OCI-LY1 (cell line): ENCODE results near the gene CLN6.
"Not testable (repeated sequence)": the region's sequence is repeated elsewhere in the genome, so short reads cannot be mapped to it uniquely, and the experiment has no call there.

Experiments
- H2AFZ ChIP-seq: fragments of 200-600 bp; sonication (generic), shearing (Covaris generic); 2 replicates; pipeline ENCODE4 v1.6.0; 2014; ENCODE audit warnings: antibody characterized with exemption, mild to moderate bottlenecking, low read length
- H3F3A ChIP-seq: fragments of 200-600 bp; sonication (generic), shearing (Covaris generic); 2 replicates; pipeline ENCODE4 v1.6.0; 2014; ENCODE audit warnings: mild to moderate bottlenecking, antibody characterized with exemption, low read length, moderate library complexity; ENCODE audit not compliant: insufficient read depth
- H3K27ac ChIP-seq: fragments of 200-600 bp; sonication (generic); 2 replicates; pipeline ENCODE4 v1.5.1; 2014; ENCODE audit warnings: low read length, mixed run types, mild to moderate bottlenecking, low read depth; ENCODE audit not compliant: poor library complexity, severe bottlenecking
- H3K27me3 ChIP-seq: fragments of 200-600 bp; sonication (generic); 2 replicates; pipeline ENCODE4 v1.6.0; 2014; ENCODE audit warnings: antibody characterized with exemption, mild to moderate bottlenecking, low read length, moderate library complexity; ENCODE audit not compliant: insufficient read depth
- H3K36me3 ChIP-seq: fragments of 200-600 bp; sonication (generic); 2 replicates; pipeline ENCODE4 v1.6.1; 2014; ENCODE audit warnings: mild to moderate bottlenecking, antibody characterized with exemption, low read length, moderate library complexity, mixed read lengths; ENCODE audit not compliant: insufficient read depth
- H3K4me1 ChIP-seq: fragments of 200-600 bp; sonication (generic); 2 replicates; pipeline ENCODE4 v1.5.1; 2014; ENCODE audit warnings: mild to moderate bottlenecking, low read length, moderate library complexity; ENCODE audit not compliant: insufficient read depth, severe bottlenecking
- H3K4me2 ChIP-seq: fragments of 200-600 bp; sonication (generic), shearing (Covaris generic); 2 replicates; pipeline ENCODE4 v1.6.1; 2014; ENCODE audit warnings: low read length
- H3K4me3 ChIP-seq: fragments of 200-600 bp; sonication (generic); 2 replicates; pipeline ENCODE4 v1.5.1; 2014; ENCODE audit warnings: low read length, low read depth, mild to moderate bottlenecking, mixed read lengths; ENCODE audit not compliant: poor library complexity, severe bottlenecking
- H3K79me2 ChIP-seq: fragments of 200-600 bp; shearing (Covaris generic); 2 replicates; pipeline ENCODE4 v1.6.1; 2016; ENCODE audit warnings: mixed run types, low read length, mixed read lengths; ENCODE audit not compliant: insufficient read depth
- H3K9ac ChIP-seq: fragments of 200-600 bp; sonication (generic), shearing (Covaris generic); 2 replicates; pipeline ENCODE4 v1.6.1; 2014; ENCODE audit warnings: mild to moderate bottlenecking, low read length, mixed read lengths
- H3K9me2 ChIP-seq: fragments of 200-600 bp; sonication (generic), shearing (Covaris generic); 2 replicates; pipeline ENCODE4 v1.6.1; 2014; ENCODE audit warnings: low read depth, mild to moderate bottlenecking, low read length, mixed read lengths
- H3K9me3 ChIP-seq: fragments of 200-600 bp; shearing (Covaris generic); 2 replicates; pipeline ENCODE4 v1.6.1; 2014; ENCODE audit warnings: low read length, mixed read lengths
- H4K20me1 ChIP-seq: fragments of 200-600 bp; sonication (generic), shearing (Covaris generic); 2 replicates; pipeline ENCODE4 v1.6.0; 2016; ENCODE audit warnings: mild to moderate bottlenecking, low read length; ENCODE audit not compliant: insufficient read depth
- CTCF ChIP-seq: fragments of 200-600 bp; sonication (generic), shearing (Covaris generic); IDR thresholded peaks from 2 replicates; pipeline ENCODE4 v1.5.1; 2017; ENCODE audit warnings: mild to moderate bottlenecking, antibody characterized with exemption, low read length, moderate library complexity, mixed read lengths
- EZH2 ChIP-seq: fragments of 200-600 bp; sonication (generic), shearing (Covaris generic); IDR thresholded peaks from 2 replicates; pipeline ENCODE4 v1.8.0; 2017; ENCODE audit warnings: borderline replicate concordance, mixed run types, mild to moderate bottlenecking, antibody characterized with exemption, low read length, moderate library complexity, mixed read lengths

CLN6 gene

GRCh38 chr15:68227643-68228142 lies 1.8 kb downstream of the CLN6 start:
- H3K36me3 ChIP-seq, result peaks cover 9% of the 10 kb centered on the region; the same call in 1 of the 2 replicates
- no peaks in the 10 kb centered on the region for H3F3A ChIP-seq
- H3K27ac ChIP-seq, result peak overlapping the region; percentile 52
- no peaks in the 10 kb centered on the region for H3K9me2 ChIP-seq
- H3K27me3 ChIP-seq, result no peaks in the 10 kb centered on the region
- no peaks in the 10 kb centered on the region for H4K20me1 ChIP-seq
- no peak for TF ChIP-seq EZH2
- TF ChIP-seq CTCF, result no peak
- no peak overlapping the region for H2AFZ ChIP-seq
- H3K79me2 ChIP-seq, result peaks cover 53% of the 10 kb centered on the region
- peak overlapping the region; percentile 77 for H3K4me3 ChIP-seq
- peaks cover 43% of the 10 kb centered on the region for H3K4me1 ChIP-seq
- peak overlapping the region; percentile 73 for H3K4me2 ChIP-seq
- H3K9ac ChIP-seq, result peak overlapping the region; percentile 83
- H3K9me3 ChIP-seq, result no peaks in the 10 kb centered on the region

- Histone ChIP-seq H3K27ac (peak overlapping the region; percentile 28), H3K4me2 (peak overlapping the region; percentile 4; the same call in 1 of the 2 replicates), H3K4me1 (peaks cover 39% of the 10 kb centered on the region), H3K79me2 (peaks cover 54% of the 10 kb centered on the region)
- H3K9me2 ChIP-seq, H3K36me3 ChIP-seq, H3F3A ChIP-seq, H3K9me3 ChIP-seq, H3K9ac ChIP-seq, H3K4me3 ChIP-seq, H4K20me1 ChIP-seq, H3K27me3 ChIP-seq, H2AFZ ChIP-seq: not testable (repeated sequence)
Measured at GRCh38 chr15:68225442-68225841, 4.1 kb downstream of the CLN6 start.

GRCh38 chr15:68224546-68225250 lies 4.8 kb downstream of the CLN6 start:
- H3K9ac ChIP-seq, result no peak overlapping the region
- H3K4me3 ChIP-seq, result no peak overlapping the region
- TF ChIP-seq CTCF, result no peak
- TF ChIP-seq EZH2, result no peak
- no peaks in the 10 kb centered on the region for H3K9me2 ChIP-seq
- no peaks in the 10 kb centered on the region for H3K9me3 ChIP-seq
- peaks cover 62% of the 10 kb centered on the region for H3K79me2 ChIP-seq
- no peaks in the 10 kb centered on the region for H4K20me1 ChIP-seq
- H3K4me2 ChIP-seq, result peak overlapping the region; percentile 4; the same call in 1 of the 2 replicates
- no peaks in the 10 kb centered on the region for H3F3A ChIP-seq
- peaks cover 32% of the 10 kb centered on the region for H3K4me1 ChIP-seq
- peaks cover 16% of the 10 kb centered on the region for H3K36me3 ChIP-seq
- no peaks in the 10 kb centered on the region for H3K27me3 ChIP-seq
- H2AFZ ChIP-seq, result no peak overlapping the region
- H3K27ac ChIP-seq, result peak overlapping the region; percentile 28

DNA sequence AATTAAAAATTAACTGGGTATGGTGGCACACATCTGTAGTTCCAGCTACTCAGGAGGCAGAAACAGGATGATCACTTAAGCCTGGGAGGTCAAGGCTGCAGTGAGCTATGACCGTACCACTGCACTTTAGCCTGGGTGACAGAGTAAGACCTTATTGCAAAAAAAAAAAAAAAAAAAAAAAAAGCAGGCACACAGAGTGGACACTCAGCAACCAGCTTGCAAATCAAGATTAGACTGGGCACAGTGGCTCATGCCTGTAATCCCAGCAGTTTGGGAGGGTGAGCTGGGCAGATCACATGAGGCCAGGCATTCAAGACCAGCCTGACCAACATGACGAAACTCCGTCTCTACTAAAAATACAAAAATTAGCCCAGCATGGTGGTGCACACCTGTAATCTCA lies 5.4 kb downstream of the CLN6 start:
- H3K79me2 ChIP-seq, result peaks cover 65% of the 10 kb centered on the region
- no peaks in the 10 kb centered on the region for H3K9me2 ChIP-seq
- H3K27ac ChIP-seq, result no peak overlapping the region
- H3K4me1 ChIP-seq, result peaks cover 32% of the 10 kb centered on the region
- H2AFZ ChIP-seq, result no peak overlapping the region
- no peaks in the 10 kb centered on the region for H4K20me1 ChIP-seq
- H3K9ac ChIP-seq, result no peak overlapping the region
- TF ChIP-seq CTCF, result no peak
- H3K4me3 ChIP-seq, result no peak overlapping the region
- H3K36me3 ChIP-seq, result peaks cover 22% of the 10 kb centered on the region
- H3F3A ChIP-seq, result no peaks in the 10 kb centered on the region
- H3K27me3 ChIP-seq, result no peaks in the 10 kb centered on the region
- H3K4me2 ChIP-seq, result no peak overlapping the region
- H3K9me3 ChIP-seq, result no peaks in the 10 kb centered on the region
